GM18867 (cell line): ENCODE results near the gene CDKN1A.

Experiments used
- ATAC-seq: cut with Tn5 transposase; IDR thresholded peaks from one replicate; pipeline ENCODE4 v1.9.1; 2021; ENCODE audit warnings: mild to moderate bottlenecking, moderate library complexity; ENCODE audit not compliant: unreplicated experiment

CDKN1A gene

GRCh38 chr6:36655085-36655724 is 23.3 kb upstream of the CDKN1A start:
- ATAC-seq, result no peak

GRCh38 chr6:36656441-36656840 is 22.1 kb upstream of the CDKN1A start:
- ATAC-seq, result no peak

GRCh38 chr6:36657271-36657670 is 21.2 kb upstream of the CDKN1A start:
- no peak for ATAC-seq

GRCh38 chr6:36657942-36658544 is 20.5 kb upstream of the CDKN1A start:
- ATAC-seq, result no peak

GRCh38 chr6:36659271-36659670 is 19.2 kb upstream of the CDKN1A start:
- no peak for ATAC-seq

- ATAC-seq, result no peak
These were observed 17.6 kb upstream of the CDKN1A start for GRCh38 chr6:36660771-36661471.

GRCh38 chr6:36662380-36662779 is 16.1 kb upstream of the CDKN1A start:
- no peak for ATAC-seq

- no peak for ATAC-seq
These were observed 15.7 kb upstream of the CDKN1A start for GRCh38 chr6:36662827-36663256.

- ATAC-seq, result no peak
These were observed 14.7 kb upstream of the CDKN1A start for GRCh38 chr6:36663504-36664446.

- ATAC-seq, result no peak
These were observed 13.3 kb upstream of the CDKN1A start for GRCh38 chr6:36665180-36665579.

GRCh38 chr6:36666287-36666686 is 12.2 kb upstream of the CDKN1A start:
- ATAC-seq, result no peak

GRCh38 chr6:36666826-36667591 is 11.5 kb upstream of the CDKN1A start:
- ATAC-seq, result peak; percentile 76

- ATAC-seq, result no peak
These were observed 9.9 kb upstream of the CDKN1A start for GRCh38 chr6:36668591-36668990.

GRCh38 chr6:36669002-36669401 is 9.5 kb upstream of the CDKN1A start:
- no peak for ATAC-seq

- no peak for ATAC-seq
These were observed 8.2 kb upstream of the CDKN1A start for GRCh38 chr6:36670271-36670670.

- no peak for ATAC-seq
These were observed 6.7 kb upstream of the CDKN1A start for GRCh38 chr6:36671687-36672375.

GRCh38 chr6:36673882-36674281 is 4.6 kb upstream of the CDKN1A start:
- no peak for ATAC-seq

- no peak for ATAC-seq
These were observed 3.6 kb upstream of the CDKN1A start for GRCh38 chr6:36674942-36675341.

- ATAC-seq, result no peak
These were observed 2.1 kb upstream of the CDKN1A start for GRCh38 chr6:36676141-36677058.
